ENCODE data around the gene PPL.

- no peak for TF ChIP-seq CTCF (IDR thresholded peaks at IDR 0.05)
- TF ChIP-seq JUN (CRISPR knock-in tag; IDR thresholded peaks at IDR 0.05) = no peak
Observed at GRCh38 chr16:4966736-4967453, 29.9 kb upstream of the PPL start.
